Measurements from ENCODE around the gene AGBL5.
"Not testable (repeated sequence)": the region's sequence is repeated elsewhere in the genome, so short reads cannot be mapped to it uniquely, and the experiment has no call there.

AGBL5 gene

GRCh38 chr2:27053321-27053720 is 1.9 kb downstream of the AGBL5 start:
- no peak for DNase-seq

DNA sequence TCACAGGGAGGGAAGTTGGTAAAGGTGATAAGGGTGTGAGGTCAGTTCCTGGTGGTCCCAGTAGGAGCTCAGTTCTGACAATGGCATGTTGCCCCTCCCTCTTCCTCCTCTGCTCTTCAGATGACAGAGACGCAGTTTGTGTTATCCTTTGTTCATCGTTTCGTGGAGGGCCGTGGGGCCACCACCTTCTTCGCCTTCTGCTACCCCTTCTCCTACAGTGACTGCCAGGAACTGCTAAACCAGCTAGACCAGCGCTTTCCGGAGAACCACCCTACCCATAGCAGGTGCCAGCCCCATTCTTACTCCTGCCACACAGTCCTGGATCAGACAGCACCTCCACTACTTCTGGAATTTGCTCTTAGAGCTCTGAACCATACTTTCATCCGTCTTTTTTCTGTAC is 2.3 kb downstream of the AGBL5 start:
- no peak for DNase-seq

- DNase-seq, result no peak
These were observed 3.3 kb downstream of the AGBL5 start for GRCh38 chr2:27054721-27055120.

DNA sequence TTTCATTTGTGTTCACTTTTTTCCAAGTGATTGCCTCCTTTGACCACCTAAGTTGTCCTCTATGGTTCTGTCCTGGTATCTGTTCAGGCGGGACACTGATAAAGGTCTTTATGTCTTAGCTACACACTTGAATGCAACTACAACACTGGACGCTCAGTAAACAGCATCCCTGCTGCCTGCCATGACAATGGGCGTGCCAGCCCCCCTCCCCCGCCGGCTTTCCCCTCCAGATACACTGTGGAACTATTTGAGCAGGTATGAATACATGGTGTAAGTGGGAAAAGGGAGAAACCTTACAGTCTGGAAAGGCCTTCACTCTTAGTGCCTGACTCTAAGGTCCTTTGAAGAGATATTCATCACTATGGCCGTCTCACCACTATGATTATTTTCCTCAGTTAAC is 5.7 kb downstream of the AGBL5 start:
- DNase-seq, result no peak

DNA sequence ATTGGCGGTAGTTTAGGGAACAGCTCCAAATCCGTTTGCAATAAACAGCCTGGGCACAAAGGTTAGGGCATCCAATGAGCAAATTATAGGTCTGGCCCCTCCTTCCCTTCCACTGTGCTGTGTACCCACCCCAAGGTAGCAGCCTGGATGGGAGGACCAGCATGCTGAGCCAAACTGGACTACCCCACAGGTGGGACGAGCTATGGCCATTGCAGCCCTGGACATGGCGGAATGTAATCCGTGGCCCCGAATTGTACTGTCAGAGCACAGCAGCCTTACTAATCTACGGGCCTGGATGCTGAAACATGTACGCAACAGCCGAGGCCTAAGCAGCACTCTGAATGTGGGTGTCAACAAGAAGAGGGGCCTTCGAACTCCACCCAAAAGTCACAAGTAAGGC is 6.7 kb downstream of the AGBL5 start:
- DNase-seq, result no peak

GRCh38 chr2:27059141-27059820 is 7.8 kb downstream of the AGBL5 start:
- DNase-seq, result no peak

- DNase-seq, result no peak
These were observed 8.9 kb downstream of the AGBL5 start for GRCh38 chr2:27060323-27060722.

DNA sequence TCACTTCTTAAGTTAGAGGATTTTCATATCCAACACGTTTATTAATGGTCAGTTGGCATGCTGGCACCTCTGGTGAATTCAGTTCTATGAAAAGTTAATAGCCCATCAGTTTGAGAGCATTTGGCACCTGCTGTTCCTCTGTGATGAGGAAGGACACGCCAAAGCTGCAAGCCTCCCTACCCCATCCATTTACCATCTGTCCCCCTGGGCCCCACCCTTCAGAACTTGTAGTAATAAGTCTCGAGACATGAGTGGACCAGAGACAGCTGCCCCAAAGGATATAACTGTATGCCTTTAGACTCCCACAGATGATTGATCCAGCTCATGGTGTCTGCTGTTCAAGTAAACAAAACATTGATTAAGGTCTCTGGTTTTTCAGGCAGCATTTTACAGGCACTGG is 13.7 kb downstream of the AGBL5 start:
- no peak for DNase-seq

- no peak for DNase-seq
These were observed 15.9 kb downstream of the AGBL5 start for GRCh38 chr2:27067385-27067784.

- no peak for DNase-seq
These were observed 18.0 kb downstream of the AGBL5 start for GRCh38 chr2:27069436-27069835.

- DNase-seq, result no peak
These were observed 18.6 kb downstream of the AGBL5 start for GRCh38 chr2:27069961-27070618.

DNA sequence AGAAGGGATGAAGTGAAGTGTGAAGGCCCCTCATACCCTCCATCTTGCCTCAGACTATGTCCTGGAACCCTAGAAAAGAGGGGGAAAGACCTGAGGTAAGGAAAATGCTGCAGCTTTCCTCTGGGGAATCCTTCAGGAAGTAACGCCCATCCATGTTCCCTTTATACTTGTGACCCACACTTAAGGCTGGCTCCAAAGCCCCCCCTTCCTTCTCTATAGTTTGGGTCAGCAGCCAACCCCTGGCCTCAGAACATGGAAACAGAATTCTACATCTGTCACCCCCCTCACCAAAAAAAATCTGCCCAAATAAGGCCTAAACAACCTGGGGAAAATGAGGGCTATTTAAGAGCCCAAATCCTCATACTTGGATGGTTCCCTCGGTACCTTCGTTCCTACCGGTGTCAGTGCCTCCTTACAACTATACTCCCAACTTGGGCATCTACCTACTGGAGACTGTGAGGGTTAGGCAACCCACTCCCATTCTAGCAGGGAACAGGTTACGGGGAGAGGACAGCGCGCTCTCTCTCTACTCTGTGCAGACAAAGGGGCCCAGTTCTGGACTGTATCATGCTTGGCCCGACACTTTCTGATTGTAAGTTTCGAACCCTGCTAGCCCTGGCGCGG is 19.3 kb downstream of the AGBL5 start:
- DNase-seq, result no peak

- peak; percentile 92 for DNase-seq
These were observed 20.0 kb downstream of the AGBL5 start, which contains the start of gene OST4 for GRCh38 chr2:27071277-27071989. OST4 (minus strand) TSS chr2:27071654.

GRCh38 chr2:27071990-27072830 is 20.7 kb downstream of the AGBL5 start:
- DNase-seq, result peak; percentile 37

DNA sequence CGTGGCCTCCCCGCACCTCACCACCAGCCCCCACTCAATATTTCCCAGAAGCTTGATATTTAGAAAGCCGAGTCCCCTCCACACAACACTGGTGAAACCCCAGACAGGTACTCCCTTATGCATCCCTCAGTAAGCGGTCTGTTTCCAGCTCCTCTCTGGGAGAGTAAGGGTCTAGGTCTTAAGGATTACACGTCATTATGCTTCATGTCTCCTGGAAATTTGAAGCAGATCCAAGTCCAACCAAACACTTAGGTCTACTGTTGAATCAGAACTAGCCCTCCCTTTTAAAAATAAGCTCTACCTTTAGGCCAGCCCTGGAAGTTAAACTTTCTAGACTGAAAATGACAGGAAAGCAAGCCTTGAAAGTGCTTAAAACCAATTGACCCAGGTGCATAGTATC is 21.5 kb downstream of the AGBL5 start:
- DNase-seq, result no peak

- no peak for DNase-seq
These were observed 22.3 kb downstream of the AGBL5 start for GRCh38 chr2:27073782-27074181.

DNA sequence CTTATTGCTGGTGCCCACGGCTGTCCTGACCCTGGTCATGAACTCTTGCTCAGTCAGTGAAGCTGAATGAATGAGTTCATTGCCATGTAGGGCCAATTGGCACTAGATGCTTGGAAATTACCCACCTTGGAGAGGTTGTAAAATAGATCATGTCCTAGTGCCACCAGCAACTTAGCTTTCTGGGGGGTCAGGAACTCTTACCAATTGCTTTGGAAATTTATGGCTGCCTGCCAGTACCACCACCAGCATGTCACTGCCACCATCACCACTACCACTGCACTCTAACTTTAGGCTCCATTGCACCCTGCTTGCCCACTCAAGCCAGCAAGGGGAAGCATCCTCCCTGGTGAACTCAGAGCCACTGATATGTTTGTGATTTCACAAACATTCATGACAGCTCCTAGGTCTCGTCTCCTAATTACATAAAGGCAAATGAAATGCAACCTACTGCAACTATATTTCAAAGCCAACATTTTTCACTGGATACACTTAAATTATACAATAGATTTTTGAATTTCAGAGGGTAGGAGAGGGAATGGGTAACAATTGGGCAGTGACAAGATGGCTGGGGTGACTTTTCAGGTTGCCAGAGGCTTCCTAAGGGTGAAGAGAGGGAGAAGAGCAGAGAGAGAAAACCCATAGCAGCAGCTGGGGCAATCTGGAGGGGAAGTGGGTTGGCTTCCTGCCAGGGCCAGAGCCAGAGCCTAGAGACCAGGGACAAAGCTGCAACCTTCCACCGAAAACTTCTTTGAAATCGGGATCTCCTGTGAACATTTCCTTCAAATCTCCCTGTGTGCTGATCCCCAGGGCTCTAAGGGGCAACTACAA is 23.5 kb downstream of the AGBL5 start:
- DNase-seq, result peak; percentile 52

DNA sequence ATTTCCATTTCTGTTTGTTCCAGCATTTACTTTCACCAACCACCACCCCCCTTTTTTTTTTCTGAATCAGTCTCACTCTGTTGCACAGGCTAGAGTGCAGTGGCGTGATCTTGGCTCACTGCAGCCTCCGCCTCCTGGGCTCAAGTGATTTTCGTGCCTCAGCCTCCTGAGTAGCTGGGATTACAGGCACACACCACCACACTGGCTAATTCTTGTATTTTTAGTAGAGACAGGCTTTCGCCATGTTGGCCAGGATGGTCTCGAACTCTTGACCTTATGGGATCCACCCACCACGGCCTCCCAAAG is 24.1 kb downstream of the AGBL5 start:
- DNase-seq, result not testable (repeated sequence)

DNA sequence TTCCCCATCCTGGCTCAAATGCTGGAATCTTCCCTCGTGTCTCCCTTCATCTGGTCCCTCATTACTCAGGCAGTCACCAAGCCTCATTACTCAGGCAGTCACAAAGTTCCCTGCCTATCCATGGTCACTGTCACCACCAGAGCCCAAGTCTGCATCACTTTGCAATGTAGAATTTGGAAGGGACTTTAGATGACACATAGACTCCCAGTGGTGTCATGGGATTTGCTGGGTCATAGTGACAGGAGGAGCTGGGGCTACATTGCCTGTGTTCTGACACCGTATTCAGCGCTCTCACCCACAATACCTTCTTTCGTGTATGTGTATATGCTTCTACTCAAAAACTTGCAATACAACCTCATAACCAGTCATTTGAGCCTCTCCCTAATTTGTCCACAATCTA is 24.9 kb downstream of the AGBL5 start:
- no peak for DNase-seq

DNA sequence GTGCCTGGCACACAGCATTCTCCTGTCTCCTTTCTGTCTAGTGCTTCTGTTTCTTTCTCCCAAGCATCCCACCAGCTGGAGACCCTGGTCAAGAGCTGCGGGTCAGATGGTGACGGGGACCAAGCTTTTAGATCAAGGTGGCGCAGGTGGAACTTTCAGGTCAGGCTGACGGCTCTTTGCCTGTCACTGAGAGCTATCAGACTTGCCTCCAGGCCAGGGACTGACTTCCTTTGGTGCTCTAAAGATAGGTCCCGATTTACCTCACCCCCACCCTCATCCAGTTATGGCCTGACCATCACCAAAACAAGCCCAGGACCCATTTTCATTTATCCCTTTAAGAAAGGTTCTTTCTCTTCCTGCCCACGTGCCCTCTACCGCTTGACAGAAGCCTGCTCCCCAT is 25.8 kb downstream of the AGBL5 start:
- DNase-seq, result no peak

DNA sequence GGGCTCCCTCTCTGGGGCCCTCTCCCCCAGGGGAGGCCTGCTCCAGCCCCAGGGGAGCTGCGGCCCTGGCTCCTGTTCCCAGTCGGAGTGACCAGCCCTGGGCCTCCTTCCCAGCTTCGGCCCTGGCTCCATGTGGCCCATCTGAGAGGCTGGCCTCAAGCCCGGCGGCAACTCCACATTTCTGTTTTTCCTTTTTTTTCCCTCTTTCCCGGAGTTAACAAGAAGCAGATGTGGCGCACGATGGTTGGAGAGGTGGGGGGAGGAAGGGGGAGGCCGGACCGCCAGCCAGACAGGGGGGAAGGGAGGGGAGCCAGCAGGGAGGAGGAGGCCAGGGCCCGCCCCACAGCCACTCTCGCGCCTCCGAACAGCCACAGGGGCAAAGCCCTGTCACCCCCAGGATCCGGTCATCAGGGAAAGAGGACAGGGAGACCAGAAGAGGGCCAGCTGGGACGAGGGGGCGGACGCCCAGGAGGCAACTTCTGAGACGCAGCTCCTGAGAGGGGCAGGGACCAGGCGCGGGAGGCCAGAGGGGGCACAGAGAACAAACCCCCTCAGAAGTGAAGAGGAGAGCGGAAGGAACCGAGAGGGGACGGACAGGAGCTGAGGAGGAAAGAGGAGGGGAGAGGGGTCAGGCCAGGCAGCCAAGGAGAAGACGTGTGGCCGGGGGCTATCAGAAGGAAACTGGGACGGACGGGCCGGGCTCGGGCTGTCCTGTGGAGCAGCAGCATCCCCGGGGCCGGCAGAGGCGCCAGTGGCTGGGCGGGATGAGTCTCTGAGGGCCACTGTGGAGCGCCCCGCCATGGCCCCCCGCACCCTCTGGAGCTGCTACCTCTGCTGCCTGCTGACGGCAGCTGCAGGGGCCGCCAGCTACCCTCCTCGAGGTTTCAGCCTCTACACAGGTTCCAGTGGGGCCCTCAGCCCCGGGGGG is 27.1 kb downstream of the AGBL5 start, which contains the start of gene EMILIN1:
TSS of gene EMILIN1 (plus strand) at position 349 of the 928 bp plus-strand sequence. CDS start at position 800, 451 bp downstream.
- DNase-seq, result no peak
